ENCODE data around the gene TLCD3B.
"Not testable (repeated sequence)": the region's sequence is repeated elsewhere in the genome, so short reads cannot be mapped to it uniquely, and the experiment has no call there.

The TLCD3B gene

DNA sequence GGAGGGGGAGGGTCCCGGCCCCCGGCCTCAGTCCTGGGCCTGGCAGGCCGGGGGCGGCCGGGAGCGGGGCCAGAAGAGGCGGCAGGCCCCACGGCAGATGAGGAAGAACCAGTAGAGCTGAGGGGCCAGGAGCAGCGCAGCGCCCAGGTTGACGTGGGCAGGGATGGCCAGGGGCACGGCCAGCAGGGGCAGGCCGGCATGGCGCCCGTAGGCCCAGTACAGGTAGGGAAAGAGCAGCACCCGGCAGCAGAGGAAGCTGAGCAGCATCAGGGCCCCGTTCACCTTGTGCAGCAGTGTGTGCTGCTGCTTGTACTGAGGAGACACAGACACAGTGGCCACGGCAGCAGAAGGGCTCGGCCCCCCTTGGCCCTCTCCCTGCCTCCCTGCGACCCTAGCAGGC, 5.9 kb downstream of the TLCD3B start:
- DNase-seq, result no peak

DNA sequence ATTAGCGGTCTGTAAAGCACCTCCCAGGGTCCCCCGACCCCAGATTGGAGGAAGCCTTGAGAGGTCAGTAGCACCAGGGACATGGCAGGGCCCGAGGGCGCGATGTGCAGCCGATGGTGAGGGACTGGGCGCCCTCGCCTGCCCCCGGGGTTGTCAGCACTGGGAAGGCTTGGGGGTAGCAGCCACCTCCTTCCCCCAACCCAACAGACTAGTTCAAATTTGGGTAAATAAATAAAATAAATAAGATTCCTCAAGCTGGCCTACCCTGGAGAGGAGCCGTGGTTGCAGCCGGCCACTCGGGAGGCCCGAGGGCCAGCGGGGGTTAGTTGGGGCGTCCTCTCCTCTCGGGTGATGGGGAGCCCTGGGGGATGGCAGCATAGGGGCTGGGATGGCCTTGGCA, 6.6 kb downstream of the TLCD3B start:
- no peak for DNase-seq

DNA sequence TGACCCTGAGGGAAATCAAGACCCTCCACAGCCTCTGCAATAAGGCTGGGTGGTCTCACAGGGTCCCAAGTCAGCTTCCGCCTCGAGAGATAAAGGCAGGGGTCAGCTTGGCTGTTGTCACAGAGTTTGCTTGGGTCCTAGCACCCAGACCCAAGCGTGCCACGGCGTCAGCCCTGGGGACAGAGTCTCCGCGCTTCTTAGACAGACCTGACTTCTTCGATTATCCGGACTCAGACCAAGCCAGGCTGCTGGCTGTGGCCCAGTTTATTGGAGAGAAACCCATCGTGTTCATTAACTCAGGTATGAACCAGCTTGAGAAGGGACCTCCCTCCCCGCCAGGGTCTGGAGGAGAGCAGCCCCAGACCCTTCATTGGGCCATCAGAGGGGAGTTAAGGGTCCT, 7.5 kb downstream of the TLCD3B start:
- DNase-seq, result no peak

DNA sequence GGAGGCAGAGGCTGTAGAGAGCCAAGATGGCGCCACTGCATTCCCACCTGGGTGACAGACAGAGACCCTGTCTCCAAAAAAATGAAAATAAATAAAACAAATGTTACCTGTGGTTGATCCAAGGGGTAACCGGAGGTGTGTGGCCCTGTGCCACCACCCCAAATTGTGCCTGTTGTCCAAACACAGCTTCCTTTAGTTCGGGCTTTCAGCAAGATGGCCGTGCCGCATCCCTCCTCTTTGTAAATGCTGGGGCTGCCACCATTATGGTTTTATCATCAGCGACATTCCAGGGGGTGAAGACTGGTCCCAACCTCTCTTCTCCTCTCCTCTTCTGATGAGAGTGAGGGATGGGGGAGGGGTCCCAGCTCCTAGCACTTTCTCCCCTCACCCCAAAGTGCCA, 8.2 kb downstream of the TLCD3B start, which contains the start of gene C16orf92:
C16orf92 (plus strand) TSS at position 312 of the 400 bp plus-strand sequence. CDS start 143 bp downstream, outside the sequence.
- no peak for DNase-seq

DNA sequence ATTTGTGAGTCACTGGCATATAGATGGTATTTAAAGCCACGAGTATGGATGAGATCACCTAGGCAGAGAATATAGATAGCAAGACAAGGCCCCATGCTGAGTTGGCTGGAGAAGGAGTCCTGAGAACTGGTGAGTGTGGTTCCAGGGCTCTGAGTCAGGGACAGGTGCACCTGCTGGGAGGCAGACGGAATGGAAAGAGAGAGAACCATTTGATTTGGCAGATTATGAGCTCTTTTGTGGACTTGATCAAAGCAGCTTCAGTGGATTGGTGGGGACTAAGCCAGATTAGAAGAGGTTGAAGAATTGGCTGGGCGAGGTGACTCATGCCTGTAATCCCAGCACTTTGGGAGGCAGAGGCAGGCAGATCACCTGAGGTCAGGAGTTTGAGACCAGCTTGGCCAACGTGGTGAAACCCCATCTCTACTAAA, 12.3 kb downstream of the TLCD3B start:
- no peak for DNase-seq

DNA sequence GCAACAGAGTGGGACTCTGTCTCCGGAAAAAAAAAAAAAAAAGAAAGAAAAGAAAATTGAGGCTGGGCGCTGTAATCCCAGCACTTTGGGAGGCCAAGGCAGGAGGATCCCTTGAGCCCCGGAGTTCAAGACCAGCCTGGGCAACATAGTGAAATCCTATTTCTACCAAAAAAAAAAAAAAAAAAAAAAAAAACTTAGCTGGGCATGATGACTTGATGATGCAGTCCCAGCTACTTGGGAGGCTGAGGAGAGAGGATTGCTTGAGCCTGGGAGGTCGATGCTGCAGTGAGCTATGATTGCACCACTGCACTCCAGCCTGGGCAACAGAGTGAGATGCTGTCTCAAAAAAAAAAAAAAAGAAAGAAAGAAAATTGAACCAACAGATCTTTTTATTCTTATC, 13.1 kb downstream of the TLCD3B start:
- not testable (repeated sequence) for DNase-seq

DNA sequence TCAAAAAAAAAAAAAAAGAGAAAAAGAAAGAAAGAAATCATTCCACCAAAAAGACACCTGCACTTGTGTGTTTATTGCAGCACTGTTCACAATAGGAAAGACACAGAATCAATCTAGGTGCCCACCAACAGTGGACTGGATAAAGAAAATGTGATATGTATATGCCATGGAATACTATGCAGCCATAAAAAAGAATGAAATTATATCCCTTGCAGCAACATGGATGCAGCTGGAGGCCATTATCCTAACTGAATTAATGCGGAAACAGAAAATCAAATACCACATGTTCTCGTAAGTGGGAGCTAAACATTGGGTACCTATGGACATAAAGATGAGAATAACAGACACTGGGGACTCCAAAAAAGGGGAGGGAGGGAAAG, 13.8 kb downstream of the TLCD3B start:
- no peak for DNase-seq

DNA sequence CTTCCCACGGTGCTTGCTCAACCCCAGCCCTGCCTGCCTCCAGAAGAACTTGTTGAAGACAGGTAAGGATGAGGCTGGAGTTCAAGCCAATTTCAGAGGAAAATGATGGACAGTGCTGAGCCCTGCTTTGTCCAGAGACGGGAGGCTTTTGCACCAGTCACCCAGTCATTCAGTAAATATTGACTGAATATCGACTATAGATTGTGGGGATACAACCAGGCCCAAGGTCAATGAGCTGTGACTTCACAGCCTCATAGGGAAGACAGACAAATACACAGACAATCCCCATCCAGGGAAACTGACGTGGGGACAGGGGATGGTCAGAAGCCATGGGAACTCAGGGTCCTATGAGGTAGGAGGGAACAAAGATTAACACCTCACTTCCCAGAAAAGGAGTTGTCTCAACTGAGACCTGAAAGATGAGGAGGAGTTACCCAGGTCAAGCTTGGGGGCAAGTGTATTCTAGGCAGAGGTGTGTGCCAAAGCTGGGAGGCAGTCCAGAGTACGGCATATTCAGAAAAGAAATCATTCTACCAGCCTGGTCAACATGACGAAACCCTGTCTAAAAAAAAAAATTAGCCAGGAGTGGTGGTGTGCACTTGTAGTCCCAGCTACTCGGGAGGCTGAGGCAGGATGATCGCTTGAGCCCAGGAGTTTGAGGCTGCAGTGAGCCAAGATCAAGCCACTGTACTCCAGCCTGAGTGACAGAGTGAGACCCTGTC, 14.4 kb downstream of the TLCD3B start:
- no peak for DNase-seq

DNA sequence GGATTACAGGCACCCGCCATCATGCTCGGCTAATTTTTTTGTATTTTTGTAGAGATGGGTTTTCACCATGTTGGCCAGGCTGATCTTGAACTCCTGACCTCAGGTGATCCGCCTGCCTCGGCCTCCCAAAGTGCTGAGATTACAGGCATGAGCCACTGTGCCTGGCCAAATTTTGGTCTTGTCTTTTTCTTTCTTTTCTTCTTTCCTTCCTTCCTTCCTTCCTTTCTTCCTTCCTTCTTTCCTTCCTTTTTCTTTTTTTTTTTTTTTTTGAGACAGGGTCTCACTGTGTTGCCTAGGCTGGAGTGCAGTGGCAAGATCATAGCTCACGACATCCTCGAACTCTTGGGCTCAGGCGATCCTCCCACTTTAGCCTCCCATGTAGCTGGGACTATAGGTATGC, 15.6 kb downstream of the TLCD3B start:
- not testable (repeated sequence) for DNase-seq

DNA sequence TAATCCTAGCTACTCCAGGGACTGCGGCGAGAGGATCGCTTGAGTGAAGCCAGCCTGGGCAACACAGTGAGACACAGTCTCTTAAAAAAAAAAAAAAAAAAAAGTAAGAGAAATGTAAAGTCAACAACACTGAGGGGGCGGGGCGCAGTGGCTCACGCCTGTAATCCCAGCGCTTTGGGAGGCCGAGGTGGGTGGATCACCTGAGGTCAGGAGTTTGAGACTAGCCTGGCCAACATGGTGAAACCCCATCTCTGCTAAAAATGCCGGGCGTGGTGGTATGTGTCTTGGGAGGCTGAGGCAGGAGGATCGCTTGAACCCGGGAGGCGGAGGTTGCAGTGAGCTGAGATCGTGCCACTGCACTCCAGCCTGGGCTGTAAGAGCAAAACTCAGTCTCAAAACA, 18.5 kb downstream of the TLCD3B start:
- not testable (repeated sequence) for DNase-seq

DNA sequence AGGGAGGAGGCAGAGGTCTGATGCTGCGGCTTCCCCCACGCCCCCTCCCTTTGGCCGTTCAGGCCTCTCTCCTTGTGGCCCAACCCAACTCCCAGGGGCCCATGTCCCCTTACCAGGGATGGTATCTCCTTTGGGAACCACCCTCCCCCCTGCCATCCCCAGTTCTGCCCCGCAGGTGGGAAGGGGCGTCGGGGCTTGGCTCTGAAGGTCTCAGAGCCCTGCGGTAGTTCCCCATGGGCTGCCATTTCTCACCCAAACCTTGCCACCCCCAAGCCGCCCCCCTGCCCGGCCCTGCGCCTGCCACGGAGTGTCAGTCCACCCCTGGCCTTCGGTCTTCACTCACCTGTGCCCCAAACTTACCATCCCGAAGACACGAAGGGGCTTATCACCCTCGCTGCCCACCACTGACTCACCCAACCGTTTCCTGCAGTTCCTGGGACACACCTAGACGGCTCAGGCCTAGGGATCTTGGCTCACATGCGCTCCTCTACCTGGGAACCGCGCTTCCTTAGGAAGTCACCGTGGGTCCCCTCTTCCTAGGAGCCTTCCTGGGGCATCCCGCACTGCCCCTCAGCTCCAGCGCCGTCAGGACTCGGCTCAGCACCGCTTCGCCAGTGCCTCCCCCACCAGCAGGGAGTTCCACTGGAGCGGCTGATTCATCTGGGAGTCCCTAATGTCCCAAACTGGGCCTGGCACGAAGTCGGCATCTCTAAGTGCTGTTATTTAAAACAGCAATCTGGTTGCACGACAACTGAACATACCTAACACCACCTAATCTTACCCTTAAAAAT, 19.2 kb downstream of the TLCD3B start:
- no peak for DNase-seq

DNA sequence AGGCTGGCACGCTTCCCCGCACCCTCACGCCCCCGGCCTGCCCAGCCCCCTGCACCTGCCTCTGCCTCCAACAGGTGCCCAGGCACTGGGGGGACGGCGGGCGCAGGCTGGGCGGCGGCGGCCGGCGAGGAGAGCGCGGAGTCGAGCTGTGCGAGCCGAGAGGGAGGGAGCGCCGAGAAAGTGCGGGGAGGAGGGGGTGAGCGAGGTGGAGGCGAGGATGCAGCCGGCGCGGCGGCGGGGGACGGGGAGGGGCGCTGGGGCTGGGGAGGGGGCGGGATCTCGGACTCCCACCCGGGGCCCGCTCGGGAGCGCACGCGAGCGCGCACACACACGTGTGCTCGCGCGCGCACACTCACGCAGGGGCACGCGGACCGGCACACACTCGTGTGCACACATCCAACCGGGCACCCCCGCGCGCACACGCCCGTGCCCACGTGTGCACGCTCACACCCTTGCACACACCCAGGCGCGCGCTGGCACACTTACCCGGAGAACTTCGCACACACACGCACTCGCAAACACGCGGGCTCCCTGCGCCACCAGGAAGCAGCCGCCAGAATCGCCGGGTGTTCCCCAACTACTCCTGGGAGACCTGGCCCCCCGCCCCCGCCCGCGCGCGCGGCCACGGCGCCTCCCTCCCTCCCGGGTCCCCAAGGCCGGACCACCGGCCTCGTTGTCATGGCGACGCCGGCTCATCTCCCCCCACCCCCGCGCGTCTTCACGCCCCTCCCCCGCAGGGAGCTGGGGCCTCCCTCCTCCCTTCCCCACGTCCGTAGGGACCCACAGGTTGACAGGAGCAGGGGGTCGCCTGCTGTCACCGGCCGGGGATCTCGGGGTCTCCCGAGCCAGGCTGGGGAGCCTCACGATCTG, 20.0 kb downstream of the TLCD3B start, which contains the start of gene DOC2A:
DOC2A (minus strand) TSS at position 184 of the 870 bp plus-strand sequence. CDS start 805 bp downstream, outside the sequence.
- DNase-seq, result no peak

DNA sequence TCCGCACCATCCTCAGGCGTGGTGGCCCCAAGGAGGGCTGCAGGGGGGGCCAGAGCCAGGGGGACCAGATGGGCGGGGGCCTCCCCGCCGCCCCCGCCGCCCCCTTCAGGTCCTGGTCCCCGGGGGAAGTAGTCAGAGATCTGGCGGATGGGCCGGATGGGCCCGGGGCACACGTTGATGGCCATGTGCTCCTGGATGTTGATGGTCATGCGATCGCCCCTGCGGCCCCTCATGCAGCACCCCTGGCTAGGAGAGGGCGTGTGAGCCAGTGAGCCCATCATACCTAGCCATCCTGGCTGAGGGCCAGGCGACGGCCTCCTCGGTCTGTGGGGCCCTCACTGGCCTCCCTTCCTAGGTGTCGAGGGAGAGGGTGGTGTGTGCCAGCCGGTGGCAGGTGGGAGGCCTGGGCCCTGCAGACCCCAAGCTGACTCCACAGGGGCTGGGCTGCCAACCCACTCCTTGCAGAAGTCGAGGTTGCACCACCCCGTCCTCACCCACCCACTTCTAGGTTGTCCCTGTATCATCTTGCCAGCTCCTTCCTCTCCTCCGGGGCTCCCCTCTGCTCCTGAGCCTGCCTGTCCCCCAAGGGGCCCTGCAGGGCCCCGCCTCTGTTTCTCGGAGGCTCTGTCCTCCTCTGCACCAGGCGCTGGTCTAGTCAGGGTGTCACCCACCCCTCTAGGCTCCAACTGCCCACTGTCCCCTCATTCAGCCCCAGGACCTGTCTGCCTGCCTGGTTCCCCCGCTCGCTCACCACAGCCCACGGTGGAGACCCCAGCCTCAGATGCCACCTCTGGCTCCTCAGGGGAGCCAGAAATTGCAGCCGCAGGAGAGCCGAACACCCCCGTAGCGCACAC, 20.9 kb downstream of the TLCD3B start:
- DNase-seq, result no peak

DNA sequence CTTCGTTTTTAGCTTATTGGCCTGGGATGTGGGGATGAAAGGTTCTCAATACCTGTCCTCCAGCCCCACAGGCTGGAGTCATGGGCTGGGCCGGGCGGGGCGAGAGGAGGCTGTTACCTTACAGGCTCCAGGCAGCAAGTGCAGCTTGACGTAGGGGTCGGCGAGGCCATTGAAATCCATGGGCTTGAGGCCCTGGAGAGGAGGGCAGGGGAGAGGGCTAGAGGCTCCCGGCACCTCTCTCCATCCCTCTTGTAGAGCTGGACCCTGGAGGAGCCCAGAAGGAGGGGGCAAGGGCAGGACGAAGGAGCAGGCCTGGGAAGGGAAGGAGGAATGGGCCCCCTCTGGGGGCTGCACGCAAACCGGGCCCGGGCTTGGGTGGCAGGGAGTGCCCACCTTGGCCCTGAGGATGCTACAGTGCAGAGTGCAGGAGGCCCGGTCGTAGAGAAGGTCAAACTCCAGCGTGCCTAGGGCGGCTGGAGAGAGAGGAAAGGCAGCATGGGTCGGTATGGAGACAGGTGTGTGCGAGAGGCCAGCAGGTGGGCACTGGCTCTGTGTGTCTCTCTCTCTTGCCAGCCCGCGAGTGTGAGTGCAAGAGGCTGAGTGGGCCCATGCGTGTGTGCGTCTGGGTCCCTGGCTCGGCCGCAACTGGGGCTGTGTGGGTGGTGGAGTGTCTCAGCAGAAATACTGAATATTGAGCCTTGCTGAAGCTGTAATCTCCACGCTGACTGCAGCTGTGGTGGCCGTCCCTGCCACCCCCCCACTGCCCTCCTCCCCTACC, 21.8 kb downstream of the TLCD3B start:
- DNase-seq, result no peak

DNA sequence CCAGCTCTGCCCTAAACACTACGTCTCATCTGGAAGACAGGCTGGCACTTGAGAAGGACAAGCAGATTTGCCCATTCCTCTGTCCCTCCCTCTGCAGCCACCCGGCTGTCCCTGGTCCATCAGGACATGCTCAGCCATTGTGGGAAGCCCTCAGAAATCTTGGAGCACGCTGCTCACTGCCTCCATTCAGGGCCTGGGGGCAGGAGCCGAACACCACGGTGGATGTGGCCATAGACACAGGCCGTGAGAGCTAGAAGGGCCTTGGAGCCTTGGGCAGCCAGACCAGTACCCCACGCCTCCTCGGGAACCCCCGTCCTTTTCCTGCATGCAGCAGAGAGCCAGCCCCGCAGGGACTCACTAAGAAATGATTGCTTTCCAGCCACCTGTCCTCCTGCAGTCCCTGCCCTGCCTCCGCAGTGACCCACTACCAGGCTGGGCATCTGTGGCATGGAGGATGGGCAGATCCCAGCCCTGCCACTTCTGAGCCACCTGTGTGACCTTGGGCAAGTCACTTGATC, 23.6 kb downstream of the TLCD3B start:
- no peak for DNase-seq

DNA sequence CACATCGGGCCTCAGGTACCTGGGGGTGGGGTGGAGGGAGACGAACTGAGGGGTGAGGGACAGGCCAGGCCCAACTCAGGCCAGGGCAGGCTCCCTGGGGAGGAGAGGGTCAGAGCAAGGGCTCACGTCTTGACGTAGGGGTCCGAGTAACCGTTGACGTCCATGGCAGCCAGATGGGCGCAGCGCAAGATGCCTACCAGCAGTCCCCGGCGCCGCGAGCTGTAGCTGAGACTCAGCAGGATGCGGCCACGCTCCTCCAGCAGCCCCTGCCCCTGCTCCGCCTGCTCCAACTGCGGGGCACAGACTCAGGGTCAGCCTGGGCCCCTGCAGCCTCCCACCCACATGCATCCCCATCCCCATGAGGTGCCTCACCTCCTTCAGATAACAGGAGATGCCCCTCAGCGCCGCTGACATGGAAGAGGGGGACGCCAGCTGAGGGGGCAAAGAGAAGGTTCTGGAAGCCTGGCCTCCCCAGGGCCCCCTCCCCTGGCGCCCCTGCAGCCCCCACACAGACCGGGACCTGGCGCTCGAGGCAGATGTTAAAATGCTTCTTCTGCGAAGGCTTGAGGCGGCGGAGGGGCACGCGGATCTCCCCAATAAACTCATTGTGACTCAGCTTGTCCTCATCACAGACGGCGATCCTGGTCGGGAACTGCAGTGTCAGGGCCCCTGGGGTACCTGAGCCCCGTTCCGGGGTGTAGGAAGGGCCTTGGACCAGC, 24.3 kb downstream of the TLCD3B start:
- DNase-seq, result no peak

DNA sequence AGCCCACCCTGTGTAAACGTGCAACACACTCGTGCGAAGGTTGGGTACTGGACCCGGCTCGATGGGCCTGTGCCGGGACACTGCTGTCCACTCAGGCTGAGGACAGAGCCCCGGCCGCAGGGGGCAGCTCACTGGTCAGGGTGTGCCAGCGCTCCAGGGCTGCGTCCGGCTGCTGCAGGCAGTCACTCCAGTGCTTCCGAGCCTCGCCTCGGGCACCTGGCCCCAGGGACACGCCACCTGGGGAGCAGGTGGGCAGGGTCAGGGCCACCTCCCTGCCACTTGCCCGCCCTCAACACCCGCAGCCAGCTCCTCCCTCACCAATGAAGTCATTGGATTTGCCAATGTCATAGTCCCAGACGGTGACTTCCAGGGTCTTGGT, 25.0 kb downstream of the TLCD3B start:
- no peak for DNase-seq

DNA sequence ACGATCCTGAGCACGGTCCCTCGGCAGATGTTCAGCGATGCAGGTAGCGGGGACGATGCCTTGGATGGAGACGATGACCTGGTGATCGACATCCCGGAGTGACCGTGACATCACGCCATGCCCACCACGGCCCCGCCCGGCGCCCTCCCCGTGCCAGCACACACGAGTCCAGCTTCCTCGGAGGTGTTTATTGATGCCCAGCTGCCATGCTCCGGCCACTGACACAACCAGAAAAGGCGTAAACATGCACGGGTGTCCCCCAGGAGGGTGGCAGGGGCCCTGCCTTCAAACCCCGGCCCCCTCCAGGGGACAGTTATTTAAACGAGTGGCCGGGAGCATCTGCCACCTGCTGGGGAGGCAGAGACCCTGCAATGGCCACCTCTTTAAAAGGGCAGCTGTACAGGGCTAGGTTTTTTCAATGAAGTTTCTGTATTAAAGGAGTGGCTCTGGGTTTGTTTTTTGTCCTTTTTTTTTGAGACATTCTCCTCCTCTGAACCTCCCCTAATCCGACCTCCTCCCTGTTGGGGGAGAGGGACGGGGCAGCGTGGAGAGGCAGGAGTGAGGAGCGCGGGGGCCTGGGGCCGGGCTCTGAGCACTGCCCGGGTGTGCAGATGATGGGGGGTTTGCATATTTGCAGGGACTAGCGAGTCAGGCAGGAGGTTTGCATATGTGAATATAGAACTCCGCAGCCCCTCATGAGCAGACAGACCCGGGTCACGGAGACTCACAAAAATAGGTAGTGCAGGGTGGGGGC, 25.6 kb downstream of the TLCD3B start:
- DNase-seq, result no peak

DNA sequence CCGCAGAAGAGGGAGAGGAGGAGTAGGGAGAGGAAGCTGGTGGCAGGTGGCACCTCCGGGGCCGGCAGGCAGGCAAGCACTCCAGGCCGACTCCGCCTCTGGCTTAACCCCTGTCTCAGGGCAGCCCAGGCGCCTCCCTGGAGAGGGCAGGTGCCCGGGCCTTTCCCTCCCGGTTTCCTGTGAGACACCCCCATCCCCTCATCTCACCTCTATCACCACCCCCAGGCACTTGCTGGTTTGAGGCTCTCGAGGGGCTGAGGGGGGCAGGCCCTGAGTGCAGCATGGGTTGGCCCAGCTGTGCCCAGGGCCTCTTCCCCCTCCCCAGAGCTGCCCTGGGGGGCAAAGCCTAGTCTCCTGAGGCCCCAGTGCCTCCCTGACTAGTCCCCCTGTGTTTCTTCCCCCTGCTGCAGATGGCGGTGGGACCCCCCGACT, 26.2 kb downstream of the TLCD3B start:
- no peak for DNase-seq

DNA sequence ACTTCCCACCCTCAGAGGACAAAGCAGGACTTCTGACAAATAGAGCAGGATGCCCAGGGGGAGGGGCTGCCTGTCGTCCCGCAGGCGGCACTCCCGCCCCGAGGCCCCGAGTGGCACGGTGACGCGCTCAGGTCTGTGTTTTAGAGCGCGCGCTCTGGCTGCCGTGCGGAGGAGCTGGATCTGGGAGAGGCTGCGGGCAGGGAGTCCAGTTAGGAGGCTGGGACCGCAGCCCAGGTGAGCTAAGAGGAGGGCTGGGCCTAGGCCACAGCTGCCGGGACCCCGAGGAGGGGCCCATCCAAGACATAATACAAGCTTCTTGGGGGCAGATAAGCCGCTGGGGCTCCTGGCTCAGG, 26.7 kb downstream of the TLCD3B start:
- no peak for DNase-seq
